ENCODE measurements around the gene ZNF598. TPM values are rescaled to one million over a fixed set of nuclear protein-coding genes. Genes with fewer than 3 reads are reported as not detected.

Gene ZNF598
- total and polyA plus RNA-seq, 2 of the 13 experiments (the other 11 are each of a cell fraction or from before 2014, with no cell fraction given): 13.5 to 14.2 TPM

DNA sequence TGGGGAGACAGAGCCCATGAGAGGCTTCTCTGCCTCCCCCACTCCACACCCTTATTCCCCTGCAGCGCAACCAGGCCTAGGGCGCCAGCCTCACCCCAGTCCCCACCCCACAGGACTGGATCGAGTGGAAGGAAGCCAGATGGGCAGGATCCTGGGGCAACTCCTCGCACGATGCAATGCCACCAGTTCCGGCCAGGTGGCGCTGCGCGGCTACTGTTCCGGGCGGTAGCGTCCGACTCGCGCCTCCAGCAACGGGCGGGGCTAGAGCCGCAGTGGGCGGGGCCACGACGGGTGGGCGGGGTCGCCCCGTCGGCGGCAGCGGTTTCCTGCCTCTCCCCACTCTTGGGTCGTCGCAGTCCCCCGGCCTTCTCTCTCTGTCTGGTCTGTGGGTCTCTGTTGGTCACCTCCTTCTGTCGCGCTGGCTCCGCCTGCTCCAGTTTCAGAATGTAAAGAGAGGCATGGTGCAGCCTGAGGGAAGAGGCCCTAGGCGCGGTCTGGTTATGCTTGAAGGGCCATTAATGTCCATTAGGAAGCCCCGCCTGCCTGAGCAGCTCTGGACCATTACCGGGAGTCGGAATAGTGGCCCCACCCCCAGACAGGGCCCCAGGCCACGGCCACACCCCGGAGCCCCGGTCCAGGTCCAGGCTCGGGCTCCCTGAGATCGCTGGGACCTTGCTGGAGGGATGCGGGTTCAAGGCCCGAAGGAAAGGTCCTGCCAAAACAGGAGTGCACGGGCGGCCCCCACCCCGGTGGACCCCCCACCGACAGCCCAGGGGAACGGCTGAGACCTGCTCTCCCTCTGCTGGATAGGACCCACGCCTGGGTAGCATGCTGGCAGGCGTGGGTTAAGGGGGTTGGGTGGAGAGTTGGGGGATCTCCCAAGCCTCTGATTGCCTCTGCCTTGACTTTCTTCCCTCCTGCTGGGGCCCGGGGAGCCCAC, 13.7 kb upstream of the ZNF598 start (continued):
- TF ChIP-seq MTA3 (CRISPR knock-in tag; IDR thresholded peaks at IDR 0.05) (no peak), PHF20 (CRISPR knock-in tag; IDR thresholded peaks at IDR 0.05) (peak; percentile 53; the same call in 1 of the 2 replicates), ZNF639 (CRISPR knock-in tag; conservative IDR thresholded peaks at IDR 0.05) (no peak; the same call in 1 of the 2 replicates), NFE2L2 (IDR thresholded peaks at IDR 0.05; ENCODE audit: low read length) (no peak), ATF1 (CRISPR knock-in tag; IDR thresholded peaks at IDR 0.05) (no peak), SP4 (CRISPR knock-in tag; IDR thresholded peaks at IDR 0.05) (peak; percentile 96), ZNF552 (CRISPR knock-in tag; IDR thresholded peaks at IDR 0.05; ENCODE audit: borderline replicate concordance) (no peak; the same call in 1 of the 2 replicates), RFX3 (CRISPR knock-in tag; IDR thresholded peaks at IDR 0.05) (no peak), TCF7L2 (IDR thresholded peaks at IDR 0.05; ENCODE audit: low read depth, low read length) (no peak), MLXIP (CRISPR knock-in tag; IDR thresholded peaks at IDR 0.05; ENCODE audit: borderline replicate concordance) (no peak), REST (IDR thresholded peaks at IDR 0.05; ENCODE audit: borderline replicate concordance in 1 of 2, low read depth in 1 of 2, low read length in 2 of 2) (no peak), AGO1 (IDR thresholded peaks at IDR 0.05; ENCODE audit: low read depth, low read length, poor library complexity, severe bottlenecking) (peak; percentile 16), MIXL1 (CRISPR knock-in tag; IDR thresholded peaks at IDR 0.05) (no peak), ZMAT3 (CRISPR knock-in tag; conservative IDR thresholded peaks at IDR 0.05) (no peak; the same call in 1 of the 2 replicates), ZNF709 (CRISPR knock-in tag; IDR thresholded peaks at IDR 0.05) (no peak), ISX (CRISPR knock-in tag; conservative IDR thresholded peaks at IDR 0.05) (no peak), ELF1 (CRISPR knock-in tag; IDR thresholded peaks at IDR 0.05) (peak; percentile 59; the same call in 1 of the 2 replicates), CSRNP1 (CRISPR knock-in tag; IDR thresholded peaks at IDR 0.05) (no peak)

Data from HepG2 (cell line).